Measurements from ENCODE around the gene ITPRIPL2.

ITPRIPL2 gene

DNA sequence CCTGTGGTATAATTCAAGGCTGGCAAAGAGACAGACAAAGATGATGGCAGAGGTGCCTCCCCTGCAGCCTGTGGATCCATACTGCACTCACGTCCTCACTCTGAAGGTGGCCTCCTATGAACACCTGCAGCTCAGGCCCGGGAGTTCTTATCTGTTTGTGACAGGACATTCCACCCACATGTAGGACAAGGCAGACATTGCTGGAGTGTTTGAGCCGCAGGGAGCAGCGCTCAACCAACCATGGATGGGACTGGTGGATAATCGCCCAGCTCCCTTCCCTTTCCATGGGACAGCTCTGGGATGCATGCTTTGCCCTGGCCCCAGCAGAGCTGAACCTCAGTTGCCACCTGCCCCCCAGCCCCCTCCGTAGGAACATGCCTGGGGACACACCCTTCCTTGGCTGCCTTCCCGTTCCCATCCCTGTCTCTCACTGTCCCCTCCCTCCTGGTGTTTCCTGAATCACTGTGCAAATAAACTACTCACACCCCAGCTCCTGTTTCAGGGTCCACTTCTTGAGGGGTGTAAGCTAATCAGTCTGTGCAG, 22.2 kb downstream of the ITPRIPL2 start:
- H3F3A ChIP-seq (ENCODE audit: low read depth) = no peaks in the 10 kb centered on the region

DNA sequence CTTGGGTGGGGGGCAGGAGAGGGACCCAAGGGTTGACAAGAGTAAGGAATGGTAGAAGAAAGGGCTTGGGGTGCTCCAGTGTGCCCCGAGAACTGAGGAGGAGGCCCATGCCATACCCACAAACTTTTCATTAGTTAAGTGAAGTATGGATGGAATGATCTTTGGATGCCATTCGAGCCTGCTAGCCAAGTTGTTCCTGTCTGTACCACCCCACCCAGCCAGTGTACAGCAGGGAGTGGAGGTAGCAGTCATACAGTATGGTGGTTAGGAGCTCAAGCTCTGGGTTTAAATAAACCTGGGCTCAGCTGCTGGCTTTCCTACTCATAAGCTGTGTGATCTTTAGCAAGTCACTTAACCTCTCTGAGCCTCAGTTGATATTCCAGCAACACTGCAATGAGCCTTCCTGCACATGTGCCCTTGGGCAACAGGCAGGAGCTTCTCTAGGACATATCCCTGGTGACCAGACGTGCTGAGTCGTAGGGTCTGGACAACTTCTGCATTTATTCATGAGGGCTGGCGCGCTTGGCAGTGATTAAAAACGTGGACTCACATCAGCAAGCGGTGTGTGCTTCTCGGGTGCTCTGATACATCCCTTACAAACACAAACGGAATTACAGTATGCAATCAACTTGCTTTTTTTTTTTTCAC, 22.9 kb downstream of the ITPRIPL2 start:
- Histone ChIP-seq H3K36me3 (ENCODE audit: insufficient read depth, low read length) (no peaks in the 10 kb centered on the region), H3K27me3 (ENCODE audit: insufficient read depth, low read length, poor library complexity, severe bottlenecking) (no peaks in the 10 kb centered on the region), H3K4me1 (ENCODE audit: insufficient read depth, low read length, poor library complexity, severe bottlenecking) (no peaks in the 10 kb centered on the region), H4K20me1 (ENCODE audit: insufficient read depth, low read length, poor library complexity, severe bottlenecking) (no peaks in the 10 kb centered on the region), H3K9me2 (replicated peaks; ENCODE audit: low read depth, low read length) (no peaks in the 10 kb centered on the region), H3K79me2 (ENCODE audit: insufficient read depth, low read length) (no peaks in the 10 kb centered on the region), H3K9me3 (ENCODE audit: insufficient read depth, low read depth, low read length) (no peaks in the 10 kb centered on the region), H3K4me2 (ENCODE audit: low read depth, low read length, poor library complexity, severe bottlenecking) (no peak overlapping the region), H3F3A (ENCODE audit: low read depth) (no peaks in the 10 kb centered on the region), H3K9ac (ENCODE audit: low read depth, low read length, poor library complexity, severe bottlenecking) (no peak overlapping the region), H3K4me3 (ENCODE audit: low read length, poor library complexity, severe bottlenecking) (no peak overlapping the region), H2AFZ (ENCODE audit: low read length) (no peak overlapping the region)
- TF ChIP-seq EZH2phosphoT487 (IDR thresholded peaks at IDR 0.05; ENCODE audit: borderline replicate concordance) = no peak
- TF ChIP-seq, protein P1, sequence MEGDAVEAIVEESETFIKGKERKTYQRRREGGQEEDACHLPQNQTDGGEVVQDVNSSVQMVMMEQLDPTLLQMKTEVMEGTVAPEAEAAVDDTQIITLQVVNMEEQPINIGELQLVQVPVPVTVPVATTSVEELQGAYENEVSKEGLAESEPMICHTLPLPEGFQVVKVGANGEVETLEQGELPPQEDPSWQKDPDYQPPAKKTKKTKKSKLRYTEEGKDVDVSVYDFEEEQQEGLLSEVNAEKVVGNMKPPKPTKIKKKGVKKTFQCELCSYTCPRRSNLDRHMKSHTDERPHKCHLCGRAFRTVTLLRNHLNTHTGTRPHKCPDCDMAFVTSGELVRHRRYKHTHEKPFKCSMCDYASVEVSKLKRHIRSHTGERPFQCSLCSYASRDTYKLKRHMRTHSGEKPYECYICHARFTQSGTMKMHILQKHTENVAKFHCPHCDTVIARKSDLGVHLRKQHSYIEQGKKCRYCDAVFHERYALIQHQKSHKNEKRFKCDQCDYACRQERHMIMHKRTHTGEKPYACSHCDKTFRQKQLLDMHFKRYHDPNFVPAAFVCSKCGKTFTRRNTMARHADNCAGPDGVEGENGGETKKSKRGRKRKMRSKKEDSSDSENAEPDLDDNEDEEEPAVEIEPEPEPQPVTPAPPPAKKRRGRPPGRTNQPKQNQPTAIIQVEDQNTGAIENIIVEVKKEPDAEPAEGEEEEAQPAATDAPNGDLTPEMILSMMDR (conservative IDR thresholded peaks at IDR 0.05; ENCODE audit: low read length) = no peak

More for the DNA sequence above, 22.2 kb downstream of the ITPRIPL2 start:
- TF ChIP-seq, protein P1 (conservative IDR thresholded peaks at IDR 0.05; ENCODE audit: low read length) = no peak
- TF ChIP-seq EZH2phosphoT487 (IDR thresholded peaks at IDR 0.05; ENCODE audit: borderline replicate concordance) = no peak
- peaks cover 3% of the 10 kb centered on the region for H3K4me1 ChIP-seq (ENCODE audit: insufficient read depth, low read length, poor library complexity, severe bottlenecking)
- no peak overlapping the region for H2AFZ ChIP-seq (ENCODE audit: low read length)
- no peaks in the 10 kb centered on the region for H3K27me3 ChIP-seq (ENCODE audit: insufficient read depth, low read length, poor library complexity, severe bottlenecking)
- H3K79me2 ChIP-seq (ENCODE audit: insufficient read depth, low read length) = no peaks in the 10 kb centered on the region
- H3K9ac ChIP-seq (ENCODE audit: low read depth, low read length, poor library complexity, severe bottlenecking) = no peak overlapping the region
- H3K9me2 ChIP-seq (replicated peaks; ENCODE audit: low read depth, low read length) = no peaks in the 10 kb centered on the region
- no peak overlapping the region for H3K4me3 ChIP-seq (ENCODE audit: low read length, poor library complexity, severe bottlenecking)
- no peaks in the 10 kb centered on the region for H3K36me3 ChIP-seq (ENCODE audit: insufficient read depth, low read length)
- H3K9me3 ChIP-seq (ENCODE audit: insufficient read depth, low read depth, low read length) = no peaks in the 10 kb centered on the region
- no peaks in the 10 kb centered on the region for H4K20me1 ChIP-seq (ENCODE audit: insufficient read depth, low read length, poor library complexity, severe bottlenecking)
- no peak overlapping the region for H3K4me2 ChIP-seq (ENCODE audit: low read depth, low read length, poor library complexity, severe bottlenecking)

DNA sequence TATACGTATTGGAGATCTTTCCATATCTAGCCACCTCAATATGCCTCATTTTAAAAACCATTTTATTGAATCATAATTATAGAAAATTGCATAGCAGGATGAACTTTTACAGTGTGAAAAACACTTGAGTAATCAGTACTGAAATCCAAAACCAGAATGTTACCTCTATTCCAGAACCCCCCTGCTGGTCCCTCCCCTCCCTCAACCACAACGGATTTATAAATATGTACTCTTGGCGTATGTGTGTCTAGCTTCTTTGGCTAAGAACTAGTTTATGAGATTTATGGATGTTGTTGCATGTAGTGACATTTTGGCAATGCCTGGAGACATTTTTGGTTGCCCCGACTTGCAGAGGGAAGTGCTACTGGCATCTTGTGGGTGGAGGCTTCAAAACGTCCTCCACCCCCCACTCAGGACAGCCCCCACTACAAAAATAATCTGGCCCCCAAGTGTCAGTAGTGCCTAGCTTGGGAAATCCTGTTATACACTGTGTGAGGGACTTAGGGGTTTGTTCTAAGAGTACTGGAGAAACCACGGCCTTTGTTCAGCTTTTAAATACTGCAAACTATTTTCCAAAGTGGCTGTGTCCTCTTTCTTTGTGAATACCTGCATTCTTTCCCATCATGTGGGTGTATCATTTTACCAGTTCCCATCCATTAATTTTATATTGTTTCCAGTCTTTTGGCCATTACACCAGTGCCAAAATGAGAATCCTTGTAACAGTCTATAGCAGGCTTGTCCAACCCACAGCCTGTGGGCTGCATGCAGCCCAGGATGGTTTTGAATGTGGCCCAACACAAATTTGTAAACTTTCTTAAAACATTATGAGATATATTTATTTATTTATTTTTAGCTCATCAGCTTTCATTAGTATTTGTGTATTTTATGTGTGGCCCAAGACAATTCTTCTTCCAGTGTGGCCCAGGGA, 23.7 kb downstream of the ITPRIPL2 start:
- Histone ChIP-seq H3K4me2 (ENCODE audit: low read depth, low read length, poor library complexity, severe bottlenecking) (no peak overlapping the region), H3K9me3 (ENCODE audit: insufficient read depth, low read depth, low read length) (no peaks in the 10 kb centered on the region), H3K4me1 (ENCODE audit: insufficient read depth, low read length, poor library complexity, severe bottlenecking) (no peaks in the 10 kb centered on the region), H3K27me3 (ENCODE audit: insufficient read depth, low read length, poor library complexity, severe bottlenecking) (no peaks in the 10 kb centered on the region), H3K36me3 (ENCODE audit: insufficient read depth, low read length) (no peaks in the 10 kb centered on the region), H3K79me2 (ENCODE audit: insufficient read depth, low read length) (no peaks in the 10 kb centered on the region), H2AFZ (ENCODE audit: low read length) (no peak overlapping the region), H3K9ac (ENCODE audit: low read depth, low read length, poor library complexity, severe bottlenecking) (no peak overlapping the region), H3F3A (ENCODE audit: low read depth) (no peaks in the 10 kb centered on the region), H4K20me1 (ENCODE audit: insufficient read depth, low read length, poor library complexity, severe bottlenecking) (no peaks in the 10 kb centered on the region), H3K4me3 (ENCODE audit: low read length, poor library complexity, severe bottlenecking) (no peak overlapping the region), H3K9me2 (replicated peaks; ENCODE audit: low read depth, low read length) (no peaks in the 10 kb centered on the region)
- TF ChIP-seq, protein P1 (conservative IDR thresholded peaks at IDR 0.05; ENCODE audit: low read length) = no peak
- no peak for TF ChIP-seq EZH2phosphoT487 (IDR thresholded peaks at IDR 0.05; ENCODE audit: borderline replicate concordance)

Measured in Loucy (cell line).